Measurements from ENCODE around the gene RUNX2. TPM values are rescaled to one million over a fixed set of nuclear protein-coding genes. Genes with fewer than 3 reads are reported as not detected.
A peak's percentile ranks its signal among the peaks of the same experiment; 100 is the strongest.

Gene RUNX2
- total and polyA plus RNA-seq, 2 experiments from 2014 or later, result 0.66 to 1.7 TPM

DNA sequence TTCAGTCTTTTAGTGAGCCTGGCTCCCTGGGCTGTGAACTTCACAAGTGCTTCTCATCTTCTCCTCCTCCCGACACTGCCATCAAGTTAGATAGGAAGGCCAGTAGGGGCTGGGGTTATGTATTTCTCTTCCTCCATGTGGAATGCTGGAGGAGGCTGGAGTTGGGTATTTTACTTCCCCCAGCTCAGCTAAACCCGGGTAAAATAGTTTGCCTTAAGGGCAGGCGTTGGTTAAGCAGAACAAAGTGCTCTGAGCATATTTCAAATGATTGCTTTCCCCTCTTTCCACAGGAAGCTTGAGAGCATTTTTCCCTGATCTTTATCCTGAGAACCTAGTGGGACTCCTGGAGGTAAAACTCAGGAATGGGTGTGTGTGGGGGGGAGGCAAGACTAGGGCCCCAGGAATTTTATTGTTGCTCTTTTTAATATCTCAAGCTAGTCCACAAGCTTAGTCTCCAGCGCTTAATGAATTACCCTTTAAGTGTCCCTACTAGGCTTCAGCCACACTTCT lies 66.5 kb downstream of the RUNX2 start:
- H3K27ac Mint-ChIP-seq, result no peak overlapping the region
- ATAC-seq (no peak), DNase-seq (ENCODE audit: low spot score) (no peak)
- no peak overlapping the region for H3K4me2 ChIP-seq
- no peaks in the 10 kb centered on the region for H3K36me3 ChIP-seq (ENCODE audit: insufficient read depth)
- TF ChIP-seq, protein P1, sequence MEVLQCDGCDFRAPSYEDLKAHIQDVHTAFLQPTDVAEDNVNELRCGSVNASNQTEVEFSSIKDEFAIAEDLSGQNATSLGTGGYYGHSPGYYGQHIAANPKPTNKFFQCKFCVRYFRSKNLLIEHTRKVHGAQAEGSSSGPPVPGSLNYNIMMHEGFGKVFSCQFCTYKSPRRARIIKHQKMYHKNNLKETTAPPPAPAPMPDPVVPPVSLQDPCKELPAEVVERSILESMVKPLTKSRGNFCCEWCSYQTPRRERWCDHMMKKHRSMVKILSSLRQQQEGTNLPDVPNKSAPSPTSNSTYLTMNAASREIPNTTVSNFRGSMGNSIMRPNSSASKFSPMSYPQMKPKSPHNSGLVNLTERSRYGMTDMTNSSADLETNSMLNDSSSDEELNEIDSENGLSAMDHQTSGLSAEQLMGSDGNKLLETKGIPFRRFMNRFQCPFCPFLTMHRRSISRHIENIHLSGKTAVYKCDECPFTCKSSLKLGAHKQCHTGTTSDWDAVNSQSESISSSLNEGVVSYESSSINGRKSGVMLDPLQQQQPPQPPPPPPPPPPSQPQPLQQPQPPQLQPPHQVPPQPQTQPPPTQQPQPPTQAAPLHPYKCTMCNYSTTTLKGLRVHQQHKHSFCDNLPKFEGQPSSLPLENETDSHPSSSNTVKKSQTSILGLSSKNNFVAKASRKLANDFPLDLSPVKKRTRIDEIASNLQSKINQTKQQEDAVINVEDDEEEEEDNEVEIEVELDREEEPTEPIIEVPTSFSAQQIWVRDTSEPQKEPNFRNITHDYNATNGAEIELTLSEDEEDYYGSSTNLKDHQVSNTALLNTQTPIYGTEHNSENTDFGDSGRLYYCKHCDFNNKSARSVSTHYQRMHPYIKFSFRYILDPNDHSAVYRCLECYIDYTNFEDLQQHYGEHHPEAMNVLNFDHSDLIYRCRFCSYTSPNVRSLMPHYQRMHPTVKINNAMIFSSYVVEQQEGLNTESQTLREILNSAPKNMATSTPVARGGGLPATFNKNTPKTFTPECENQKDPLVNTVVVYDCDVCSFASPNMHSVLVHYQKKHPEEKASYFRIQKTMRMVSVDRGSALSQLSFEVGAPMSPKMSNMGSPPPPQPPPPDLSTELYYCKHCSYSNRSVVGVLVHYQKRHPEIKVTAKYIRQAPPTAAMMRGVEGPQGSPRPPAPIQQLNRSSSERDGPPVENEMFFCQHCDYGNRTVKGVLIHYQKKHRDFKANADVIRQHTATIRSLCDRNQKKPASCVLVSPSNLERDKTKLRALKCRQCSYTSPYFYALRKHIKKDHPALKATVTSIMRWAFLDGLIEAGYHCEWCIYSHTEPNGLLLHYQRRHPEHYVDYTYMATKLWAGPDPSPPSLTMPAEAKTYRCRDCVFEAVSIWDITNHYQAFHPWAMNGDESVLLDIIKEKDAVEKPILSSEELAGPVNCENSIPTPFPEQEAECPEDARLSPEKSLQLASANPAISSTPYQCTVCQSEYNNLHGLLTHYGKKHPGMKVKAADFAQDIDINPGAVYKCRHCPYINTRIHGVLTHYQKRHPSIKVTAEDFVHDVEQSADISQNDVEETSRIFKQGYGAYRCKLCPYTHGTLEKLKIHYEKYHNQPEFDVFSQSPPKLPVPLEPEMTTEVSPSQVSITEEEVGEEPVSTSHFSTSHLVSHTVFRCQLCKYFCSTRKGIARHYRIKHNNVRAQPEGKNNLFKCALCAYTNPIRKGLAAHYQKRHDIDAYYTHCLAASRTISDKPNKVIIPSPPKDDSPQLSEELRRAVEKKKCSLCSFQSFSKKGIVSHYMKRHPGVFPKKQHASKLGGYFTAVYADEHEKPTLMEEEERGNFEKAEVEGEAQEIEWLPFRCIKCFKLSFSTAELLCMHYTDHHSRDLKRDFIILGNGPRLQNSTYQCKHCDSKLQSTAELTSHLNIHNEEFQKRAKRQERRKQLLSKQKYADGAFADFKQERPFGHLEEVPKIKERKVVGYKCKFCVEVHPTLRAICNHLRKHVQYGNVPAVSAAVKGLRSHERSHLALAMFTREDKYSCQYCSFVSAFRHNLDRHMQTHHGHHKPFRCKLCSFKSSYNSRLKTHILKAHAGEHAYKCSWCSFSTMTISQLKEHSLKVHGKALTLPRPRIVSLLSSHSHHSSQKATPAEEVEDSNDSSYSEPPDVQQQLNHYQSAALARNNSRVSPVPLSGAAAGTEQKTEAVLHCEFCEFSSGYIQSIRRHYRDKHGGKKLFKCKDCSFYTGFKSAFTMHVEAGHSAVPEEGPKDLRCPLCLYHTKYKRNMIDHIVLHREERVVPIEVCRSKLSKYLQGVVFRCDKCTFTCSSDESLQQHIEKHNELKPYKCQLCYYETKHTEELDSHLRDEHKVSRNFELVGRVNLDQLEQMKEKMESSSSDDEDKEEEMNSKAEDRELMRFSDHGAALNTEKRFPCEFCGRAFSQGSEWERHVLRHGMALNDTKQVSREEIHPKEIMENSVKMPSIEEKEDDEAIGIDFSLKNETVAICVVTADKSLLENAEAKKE (CRISPR knock-in tag; IDR thresholded peaks at IDR 0.05), result no peak
- TF ChIP-seq STAT1 (IDR thresholded peaks at IDR 0.05; ENCODE audit: unreplicated experiment), result no peak
- H3K4me3 ChIP-seq, result no peak overlapping the region
- H3K9me2 ChIP-seq (ENCODE audit: insufficient read depth), result no peaks in the 10 kb centered on the region
- H3K27me3 ChIP-seq (ENCODE audit: insufficient read depth), result no peaks in the 10 kb centered on the region
- no peak overlapping the region for H3K4me3 Mint-ChIP-seq
- H2AFZ ChIP-seq, result peak overlapping the region; percentile 66; the same call in 1 of the 2 replicates
- H3K36me3 Mint-ChIP-seq (ENCODE audit: low read depth), result no peaks in the 10 kb centered on the region
- H3K79me2 ChIP-seq (replicated peaks; ENCODE audit: insufficient read depth), result no peaks in the 10 kb centered on the region
- no peaks in the 10 kb centered on the region for H3K4me1 ChIP-seq (ENCODE audit: insufficient read depth)
- H4K20me1 ChIP-seq (replicated peaks; ENCODE audit: insufficient read depth), result no peaks in the 10 kb centered on the region
- no peak overlapping the region for H3K27ac ChIP-seq (ENCODE audit: low read depth)
- H3F3A ChIP-seq (replicated peaks; ENCODE audit: low read depth), result no peaks in the 10 kb centered on the region
- H3K4me1 Mint-ChIP-seq, result no peaks in the 10 kb centered on the region
- H3K27me3 Mint-ChIP-seq (ENCODE audit: insufficient read depth, low read depth, poor library complexity), result peaks cover 3% of the 10 kb centered on the region
- no peaks in the 10 kb centered on the region; the same call in 2 of the 3 replicates for H3K9me3 Mint-ChIP-seq

DNA sequence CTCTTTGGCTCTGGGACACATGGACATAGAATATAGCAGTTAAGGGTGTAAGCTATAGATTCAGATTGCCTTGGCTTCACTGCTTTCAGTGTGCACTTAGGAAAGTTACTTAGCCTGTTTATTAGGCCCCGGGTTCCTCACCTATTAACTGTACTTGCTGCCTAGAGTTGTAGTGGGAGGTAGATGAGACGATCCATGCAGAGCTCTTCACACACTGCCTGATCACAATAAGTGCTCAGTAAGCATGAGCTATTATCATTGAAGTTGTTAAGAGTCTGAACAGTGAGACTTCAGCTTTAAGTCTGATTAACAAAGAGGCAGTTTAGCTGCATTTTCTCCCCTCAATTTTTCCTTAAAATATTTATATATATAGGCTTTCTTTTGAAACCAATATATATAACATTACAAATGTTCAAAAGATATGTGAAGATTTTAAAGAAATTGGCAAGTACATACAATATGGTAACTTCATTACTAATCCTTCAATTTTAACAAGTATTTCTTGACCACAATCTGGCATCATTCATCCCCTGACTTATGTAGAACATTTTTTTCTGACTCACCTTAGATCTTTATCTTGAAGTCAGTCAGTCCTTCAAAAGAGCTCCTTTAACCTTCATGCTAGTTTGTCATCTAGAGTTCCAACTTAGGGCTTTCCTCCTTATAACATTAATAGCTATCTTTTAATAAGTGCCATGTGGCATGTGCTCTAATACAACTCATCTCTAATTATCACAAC lies 70.1 kb downstream of the RUNX2 start:
- H3K4me2 ChIP-seq, result no peak overlapping the region
- TF ChIP-seq ZNF331 (CRISPR knock-in tag; IDR thresholded peaks at IDR 0.05; ENCODE audit: low read depth), result no peak
- TF ChIP-seq, protein P1 (CRISPR knock-in tag; IDR thresholded peaks at IDR 0.05), result no peak

More for the DNA sequence above, 70.1 kb downstream of the RUNX2 start:
- H3K36me3 ChIP-seq (ENCODE audit: insufficient read depth), result no peaks in the 10 kb centered on the region
- no peaks in the 10 kb centered on the region for H3K79me2 ChIP-seq (replicated peaks; ENCODE audit: insufficient read depth)
- H3K4me3 ChIP-seq, result no peak overlapping the region
- no peak overlapping the region for H3K27ac Mint-ChIP-seq
- no peak overlapping the region for H3K4me3 Mint-ChIP-seq
- H3K4me1 Mint-ChIP-seq, result no peaks in the 10 kb centered on the region
- H2AFZ ChIP-seq, result no peak overlapping the region; the same call in 1 of the 2 replicates
- H3K4me1 ChIP-seq (ENCODE audit: insufficient read depth), result no peaks in the 10 kb centered on the region
- H3F3A ChIP-seq (replicated peaks; ENCODE audit: low read depth), result no peaks in the 10 kb centered on the region
- ATAC-seq, result no peak
- no peak overlapping the region for H3K27ac ChIP-seq (ENCODE audit: low read depth)
- H3K27me3 Mint-ChIP-seq (ENCODE audit: insufficient read depth, low read depth, poor library complexity), result peaks cover 3% of the 10 kb centered on the region
- H4K20me1 ChIP-seq (replicated peaks; ENCODE audit: insufficient read depth), result no peaks in the 10 kb centered on the region
- H3K9me2 ChIP-seq (ENCODE audit: insufficient read depth), result 0 out of 2 replicates have a peak, but pooled peaks cover under 1% of the 10 kb centered on the region
- H3K36me3 Mint-ChIP-seq (ENCODE audit: low read depth), result no peaks in the 10 kb centered on the region
- no peaks in the 10 kb centered on the region for H3K27me3 ChIP-seq (ENCODE audit: insufficient read depth)
- no peaks in the 10 kb centered on the region for H3K9me3 Mint-ChIP-seq
- DNase-seq (ENCODE audit: low spot score), result no peak
